Measurements from ENCODE around the gene PTPRM.

DNA sequence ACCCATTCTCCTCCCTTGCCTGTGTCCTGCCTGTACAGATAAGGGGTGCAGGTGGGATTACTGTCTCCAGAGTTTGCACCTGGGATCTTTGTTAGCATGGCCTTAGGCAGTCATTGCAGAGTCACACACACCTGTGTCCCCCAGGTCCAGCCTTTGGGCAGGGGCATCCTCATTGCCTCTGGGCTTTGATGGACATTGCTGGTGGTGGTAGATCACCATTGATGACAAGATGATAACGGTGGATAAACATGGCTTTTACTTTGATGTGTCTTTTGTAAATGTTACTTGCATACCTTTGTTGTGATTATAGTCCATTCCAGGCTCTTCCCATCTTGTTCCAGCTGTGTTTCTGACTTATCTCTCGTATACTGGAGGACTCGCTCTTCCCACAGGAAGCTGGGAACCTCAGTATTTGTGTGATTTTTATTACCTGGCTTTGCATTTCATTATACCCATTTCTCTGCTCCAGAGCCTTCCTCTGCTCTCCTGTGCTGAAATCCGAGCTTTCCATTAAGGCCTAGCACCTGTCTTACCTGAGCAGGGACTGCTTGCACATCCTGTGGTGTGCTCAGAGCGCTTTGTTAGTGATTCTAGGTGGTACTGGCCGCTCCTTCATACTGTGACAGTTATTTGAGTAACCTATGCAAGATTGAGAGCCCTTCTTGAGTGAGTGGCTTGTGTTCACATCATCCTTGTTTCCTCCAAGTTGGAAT is 79.2 kb downstream of the PTPRM start:
- TF ChIP-seq, protein P1, sequence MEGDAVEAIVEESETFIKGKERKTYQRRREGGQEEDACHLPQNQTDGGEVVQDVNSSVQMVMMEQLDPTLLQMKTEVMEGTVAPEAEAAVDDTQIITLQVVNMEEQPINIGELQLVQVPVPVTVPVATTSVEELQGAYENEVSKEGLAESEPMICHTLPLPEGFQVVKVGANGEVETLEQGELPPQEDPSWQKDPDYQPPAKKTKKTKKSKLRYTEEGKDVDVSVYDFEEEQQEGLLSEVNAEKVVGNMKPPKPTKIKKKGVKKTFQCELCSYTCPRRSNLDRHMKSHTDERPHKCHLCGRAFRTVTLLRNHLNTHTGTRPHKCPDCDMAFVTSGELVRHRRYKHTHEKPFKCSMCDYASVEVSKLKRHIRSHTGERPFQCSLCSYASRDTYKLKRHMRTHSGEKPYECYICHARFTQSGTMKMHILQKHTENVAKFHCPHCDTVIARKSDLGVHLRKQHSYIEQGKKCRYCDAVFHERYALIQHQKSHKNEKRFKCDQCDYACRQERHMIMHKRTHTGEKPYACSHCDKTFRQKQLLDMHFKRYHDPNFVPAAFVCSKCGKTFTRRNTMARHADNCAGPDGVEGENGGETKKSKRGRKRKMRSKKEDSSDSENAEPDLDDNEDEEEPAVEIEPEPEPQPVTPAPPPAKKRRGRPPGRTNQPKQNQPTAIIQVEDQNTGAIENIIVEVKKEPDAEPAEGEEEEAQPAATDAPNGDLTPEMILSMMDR (IDR thresholded peaks at IDR 0.05; ENCODE audit: low read depth, low read length, poor library complexity, severe bottlenecking): no peak
- TF ChIP-seq EZH2phosphoT487 (IDR thresholded peaks at IDR 0.05; ENCODE audit: borderline replicate concordance, low read length): no peak
